ENCODE measurements around the gene MEGF8.
A peak's percentile ranks its signal among the peaks of the same experiment; 100 is the strongest.

MEGF8 gene

DNA sequence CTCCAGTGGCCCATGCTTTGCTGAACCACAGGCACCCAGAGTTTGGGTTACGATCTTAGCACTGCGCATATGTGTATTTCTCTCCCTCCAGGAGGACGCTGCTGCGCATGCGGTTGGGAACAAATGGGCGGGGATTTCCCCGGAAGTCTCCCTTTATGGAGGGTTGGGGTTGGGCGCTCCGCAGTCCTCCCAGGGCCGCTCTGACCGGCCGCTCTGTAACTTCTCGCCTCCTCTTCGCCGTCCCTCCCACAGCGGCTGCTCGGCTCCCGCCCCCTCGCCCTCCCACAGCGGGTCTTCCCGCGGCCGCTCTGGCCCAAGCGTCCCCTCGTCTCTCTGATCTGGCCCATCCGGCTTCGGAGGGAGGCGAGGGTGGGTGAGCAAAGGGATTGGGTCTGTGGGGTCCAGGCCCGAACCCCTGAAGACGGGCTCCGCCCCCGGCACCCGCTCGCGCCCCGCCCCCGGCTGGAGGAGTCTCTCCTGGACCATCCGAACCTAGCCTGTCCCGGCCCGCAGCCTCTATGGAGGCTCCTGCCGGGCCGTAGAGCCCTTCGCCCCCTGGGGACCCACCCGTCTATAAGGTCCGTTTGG is at the start of gene MEGF8:
MEGF8 (plus strand) TSS at position 328 of the 588 bp plus-strand sequence. CDS start 609 bp downstream, outside the sequence.
- H3K27me3 ChIP-seq (replicated peaks), result peaks cover 19% of the 10 kb centered on the region
- H3K27ac ChIP-seq, result peak within 1 kb of the TSS; percentile 34
- peak within 1 kb of the TSS; percentile 86 for H3K4me3 ChIP-seq (ENCODE audit: low read depth, low read length)
- TF ChIP-seq CTCF (IDR thresholded peaks at IDR 0.05; ENCODE audit: low read depth, low read length, missing control alignments), result peak; percentile 96
- peak; percentile 98 for DNase-seq
- no peaks in the 10 kb centered on the region for H3K36me3 ChIP-seq (replicated peaks)
- in situ Hi-C loops (cut with HindIII; ENCODE audit: low pct_ligation_motif_present, low sequenced_read_pairs), result no loop called here

DNA sequence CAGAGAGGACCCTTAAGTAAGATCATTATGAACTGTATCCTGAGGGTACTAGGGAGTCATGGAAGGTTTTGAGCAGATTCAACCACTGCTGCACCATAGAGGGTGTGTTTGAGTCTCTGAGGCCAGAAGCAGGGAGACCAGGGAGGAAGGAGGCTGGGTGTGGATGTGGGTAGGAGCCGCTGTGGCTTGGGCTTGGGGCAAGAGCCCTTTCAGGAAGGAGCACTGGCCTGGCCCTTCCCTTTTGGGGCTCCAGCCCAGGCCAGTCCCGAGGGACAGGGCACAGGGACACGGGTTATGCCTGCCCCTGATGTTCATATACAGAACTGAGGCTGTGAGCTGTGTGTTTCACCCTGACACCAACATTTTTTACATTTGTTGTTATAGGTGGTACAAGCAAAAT is 49.2 kb upstream of the MEGF8 start:
- no peak for TF ChIP-seq CTCF (IDR thresholded peaks at IDR 0.05; ENCODE audit: low read depth, low read length, missing control alignments)
- Histone ChIP-seq H3K4me3 (ENCODE audit: low read depth, low read length) (no peak overlapping the region), H3K27ac (no peak overlapping the region), H3K36me3 (replicated peaks) (peaks cover 36% of the 10 kb centered on the region), H3K27me3 (replicated peaks) (no peaks in the 10 kb centered on the region)
- in situ Hi-C loops (cut with HindIII; ENCODE audit: low pct_ligation_motif_present, low sequenced_read_pairs), result no loop called here
- no peak for DNase-seq

DNA sequence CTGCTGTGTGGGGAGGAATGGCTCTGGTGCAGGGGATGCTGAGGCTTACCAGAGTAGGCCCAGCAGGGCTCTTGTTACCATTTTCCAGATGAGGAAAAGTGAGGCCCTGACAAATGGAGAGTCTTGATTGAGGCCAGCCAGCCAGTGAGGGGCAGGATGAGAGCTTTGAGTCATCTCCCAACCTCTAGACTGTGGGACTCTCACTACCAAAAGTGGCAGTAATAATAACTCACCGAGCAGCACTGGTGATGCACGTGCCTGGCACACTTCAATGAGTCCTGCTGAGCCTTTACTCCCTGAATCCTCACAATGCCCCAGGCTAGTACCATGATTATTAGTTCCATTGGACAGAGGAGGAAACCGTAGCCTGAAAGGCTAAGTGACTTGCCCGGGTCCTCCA is 48.6 kb upstream of the MEGF8 start:
- DNase-seq, result no peak
- TF ChIP-seq CTCF (IDR thresholded peaks at IDR 0.05; ENCODE audit: low read depth, low read length, missing control alignments), result no peak
- no peaks in the 10 kb centered on the region for H3K27me3 ChIP-seq (replicated peaks)
- in situ Hi-C loops (cut with HindIII; ENCODE audit: low pct_ligation_motif_present, low sequenced_read_pairs), result no loop called here
- H3K27ac ChIP-seq, result no peak overlapping the region
- H3K36me3 ChIP-seq (replicated peaks), result peaks cover 36% of the 10 kb centered on the region
- H3K4me3 ChIP-seq (ENCODE audit: low read depth, low read length), result no peak overlapping the region

DNA sequence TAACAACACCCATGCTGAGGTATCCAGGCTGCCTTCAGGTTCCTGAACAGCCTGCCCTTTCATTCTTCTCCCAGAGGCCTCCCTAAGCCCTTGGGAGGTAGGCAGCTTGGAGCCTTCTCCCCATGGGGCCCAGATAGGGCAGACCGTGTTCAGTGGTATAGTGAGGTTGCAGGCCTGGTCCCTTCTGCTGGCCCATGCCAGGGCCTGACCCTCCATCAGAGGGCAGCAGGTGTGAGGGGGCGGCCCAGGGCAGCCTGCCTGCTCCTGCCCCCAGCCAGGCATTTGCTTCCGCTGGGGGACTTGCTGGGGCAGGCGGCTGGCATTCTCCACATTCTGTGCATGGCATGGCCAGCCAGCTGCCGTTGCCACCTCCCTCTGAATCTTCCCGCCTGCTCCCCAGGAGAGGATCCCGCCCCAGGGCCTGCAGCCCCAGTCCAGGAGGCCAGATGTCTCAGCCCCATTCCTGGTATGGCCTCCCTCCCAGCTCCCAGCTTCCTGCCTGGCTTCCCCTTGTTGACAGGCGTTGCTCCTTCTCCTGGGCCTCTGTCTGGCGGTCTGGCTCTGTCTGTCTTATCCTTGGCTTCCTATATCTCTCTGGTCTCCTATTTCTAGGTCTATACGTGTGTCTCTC is 47.5 kb upstream of the MEGF8 start:
- Histone ChIP-seq H3K4me3 (ENCODE audit: low read depth, low read length) (no peak overlapping the region), H3K27me3 (replicated peaks) (no peaks in the 10 kb centered on the region), H3K36me3 (replicated peaks) (peaks cover 28% of the 10 kb centered on the region), H3K27ac (no peak overlapping the region)
- in situ Hi-C loops (cut with HindIII; ENCODE audit: low pct_ligation_motif_present, low sequenced_read_pairs), result no loop called here
- no peak for DNase-seq
- no peak for TF ChIP-seq CTCF (IDR thresholded peaks at IDR 0.05; ENCODE audit: low read depth, low read length, missing control alignments)

- no peak for TF ChIP-seq CTCF (IDR thresholded peaks at IDR 0.05; ENCODE audit: low read depth, low read length, missing control alignments)
- H3K27ac ChIP-seq, result no peak overlapping the region
- peaks cover 21% of the 10 kb centered on the region for H3K36me3 ChIP-seq (replicated peaks)
- no peaks in the 10 kb centered on the region for H3K27me3 ChIP-seq (replicated peaks)
- DNase-seq, result no peak
- H3K4me3 ChIP-seq (ENCODE audit: low read depth, low read length), result no peak overlapping the region
- in situ Hi-C loops (cut with HindIII; ENCODE audit: low pct_ligation_motif_present, low sequenced_read_pairs), result no loop called here
Observed at GRCh38 chr19:42278452-42279154, 46.8 kb upstream of the MEGF8 start.

All from brain microvascular endothelial cell (primary cell).